ENCODE data around the gene ELFN2.

The ELFN2 gene

GRCh38 chr22:37460684-37461083, 33.4 kb upstream of the ELFN2 start:
- TF ChIP-seq SIN3A (IDR thresholded peaks at IDR 0.05; ENCODE audit: borderline replicate concordance, insufficient read depth, low read length) (no peak), REST (IDR thresholded peaks at IDR 0.05; ENCODE audit: insufficient read depth in 1 of 2, low read depth in 2 of 2, low read length in 2 of 2) (no peak), TAF1 (IDR thresholded peaks at IDR 0.05; ENCODE audit: borderline replicate concordance, insufficient read depth, low read length) (no peak), FOXP2 (optimal IDR thresholded peaks at IDR 0.05; ENCODE audit: borderline replicate concordance, extremely low read depth, extremely low read length, insufficient read depth) (no peak), POLR2AphosphoS5 (IDR thresholded peaks at IDR 0.05; ENCODE audit: low read depth, low read length) (no peak)

- TF ChIP-seq SIN3A (IDR thresholded peaks at IDR 0.05; ENCODE audit: borderline replicate concordance, insufficient read depth, low read length) = no peak
- TF ChIP-seq REST (IDR thresholded peaks at IDR 0.05; ENCODE audit: insufficient read depth in 1 of 2, low read depth in 2 of 2, low read length in 2 of 2) = no peak
- no peak for TF ChIP-seq POLR2AphosphoS5 (IDR thresholded peaks at IDR 0.05; ENCODE audit: low read depth, low read length)
- no peak for TF ChIP-seq TAF1 (IDR thresholded peaks at IDR 0.05; ENCODE audit: borderline replicate concordance, insufficient read depth, low read length)
- no peak for TF ChIP-seq FOXP2 (optimal IDR thresholded peaks at IDR 0.05; ENCODE audit: borderline replicate concordance, extremely low read depth, extremely low read length, insufficient read depth)
Observed at GRCh38 chr22:37459206-37459605, 31.9 kb upstream of the ELFN2 start.

- TF ChIP-seq TAF1 (IDR thresholded peaks at IDR 0.05; ENCODE audit: borderline replicate concordance, insufficient read depth, low read length) = no peak
- TF ChIP-seq POLR2AphosphoS5 (IDR thresholded peaks at IDR 0.05; ENCODE audit: low read depth, low read length) = no peak
- no peak for TF ChIP-seq REST (IDR thresholded peaks at IDR 0.05; ENCODE audit: insufficient read depth in 1 of 2, low read depth in 2 of 2, low read length in 2 of 2)
- TF ChIP-seq SIN3A (IDR thresholded peaks at IDR 0.05; ENCODE audit: borderline replicate concordance, insufficient read depth, low read length) = no peak
- TF ChIP-seq FOXP2 (optimal IDR thresholded peaks at IDR 0.05; ENCODE audit: borderline replicate concordance, extremely low read depth, extremely low read length, insufficient read depth) = no peak
Observed at GRCh38 chr22:37457093-37457893, 30.0 kb upstream of the ELFN2 start.

GRCh38 chr22:37456346-37456745, 29.1 kb upstream of the ELFN2 start:
- TF ChIP-seq SIN3A (IDR thresholded peaks at IDR 0.05; ENCODE audit: borderline replicate concordance, insufficient read depth, low read length) (no peak), POLR2AphosphoS5 (IDR thresholded peaks at IDR 0.05; ENCODE audit: low read depth, low read length) (no peak)

GRCh38 chr22:37455896-37456295, 28.6 kb upstream of the ELFN2 start:
- TF ChIP-seq POLR2AphosphoS5 (IDR thresholded peaks at IDR 0.05; ENCODE audit: low read depth, low read length) (no peak), TAF1 (IDR thresholded peaks at IDR 0.05; ENCODE audit: borderline replicate concordance, insufficient read depth, low read length) (no peak), REST (IDR thresholded peaks at IDR 0.05; ENCODE audit: insufficient read depth in 1 of 2, low read depth in 2 of 2, low read length in 2 of 2) (no peak), FOXP2 (optimal IDR thresholded peaks at IDR 0.05; ENCODE audit: borderline replicate concordance, extremely low read depth, extremely low read length, insufficient read depth) (no peak), SIN3A (IDR thresholded peaks at IDR 0.05; ENCODE audit: borderline replicate concordance, insufficient read depth, low read length) (no peak)

Measured in PFSK-1 (cell line).